GM23338 (cell line): ENCODE results near the gene SELENOK. TPM values are rescaled to one million over a fixed set of nuclear protein-coding genes. Genes with fewer than 3 reads are reported as not detected.

Source experiments
- ATAC-seq: fragments of 200-7000 bp; cut with Tn5 transposase; 3 replicates; pipeline ENCODE4 v1.9.1; 2020
- DNase-seq: peaks from one replicate; pipeline ENCODE4 v3.0.0-alpha.2; 2015; ENCODE audit warnings: low spot score
- H2AFZ ChIP-seq: fragments of 200-600 bp; sonication (generic); 2 replicates; pipeline ENCODE4 v1.8.0; 2016; ENCODE audit warnings: antibody characterized with exemption, mild to moderate bottlenecking, moderate library complexity
- H3F3A ChIP-seq: fragments of 200-600 bp; sonication (generic); replicated peaks from 2 replicates; pipeline ENCODE4 v1.8.0; 2017; ENCODE audit warnings: antibody characterized with exemption, mixed run types, low read depth
- H3K27ac ChIP-seq: fragments of 200-600 bp; sonication (generic); 2 replicates; pipeline ENCODE4 v1.6.1; 2016; ENCODE audit warnings: low read depth
- H3K27me3 ChIP-seq: fragments of 200-600 bp; sonication (generic); 2 replicates; pipeline ENCODE4 v1.8.0; 2016; ENCODE audit warnings: mild to moderate bottlenecking, mixed run types, moderate library complexity; ENCODE audit not compliant: insufficient read depth
- H3K36me3 ChIP-seq: fragments of 200-600 bp; sonication (generic); 2 replicates; pipeline ENCODE4 v1.8.0; 2016; ENCODE audit warnings: mild to moderate bottlenecking; ENCODE audit not compliant: insufficient read depth
- H3K4me1 ChIP-seq: fragments of 200-600 bp; sonication (generic); 2 replicates; pipeline ENCODE4 v1.8.0; 2016; ENCODE audit warnings: mild to moderate bottlenecking, moderate library complexity; ENCODE audit not compliant: insufficient read depth
- H3K4me2 ChIP-seq: fragments of 200-600 bp; sonication (generic); 2 replicates; pipeline ENCODE4 v1.7.1; 2017; ENCODE audit warnings: mixed run types
- H3K4me3 ChIP-seq: fragments of 200-600 bp; sonication (generic); 2 replicates; pipeline ENCODE4 v1.6.1; 2016; ENCODE audit warnings: mixed run types
- H3K79me2 ChIP-seq: fragments of 200-600 bp; sonication (generic); replicated peaks from 2 replicates; pipeline ENCODE4 v1.8.0; 2017; ENCODE audit warnings: mild to moderate bottlenecking; ENCODE audit not compliant: insufficient read depth
- H3K9me2 ChIP-seq: fragments of 200-600 bp; sonication (generic); 2 replicates; pipeline ENCODE4 v1.8.0; 2017; ENCODE audit not compliant: insufficient read depth
- H4K20me1 ChIP-seq: fragments of 200-600 bp; sonication (generic); replicated peaks from 2 replicates; pipeline ENCODE4 v1.8.0; 2017; ENCODE audit warnings: mild to moderate bottlenecking; ENCODE audit not compliant: insufficient read depth
- H3K27ac Mint-ChIP-seq: 2 replicates; pipeline ENCODE4 v1.8.0; 2020; ENCODE audit warnings: inconsistent platforms, mild to moderate bottlenecking, moderate library complexity, mixed read lengths
- H3K27me3 Mint-ChIP-seq: 3 replicates; pipeline ENCODE4 v1.8.0; 2022; ENCODE audit warnings: low read depth, mild to moderate bottlenecking, moderate library complexity, mixed read lengths, inconsistent platforms; ENCODE audit not compliant: insufficient read depth, poor library complexity
- H3K36me3 Mint-ChIP-seq: 3 replicates; pipeline ENCODE4 v1.8.0; 2021; ENCODE audit warnings: low read depth, mild to moderate bottlenecking, inconsistent platforms, moderate library complexity, mixed read lengths
- H3K4me1 Mint-ChIP-seq: 3 replicates; pipeline ENCODE4 v1.8.0; 2020; ENCODE audit warnings: mild to moderate bottlenecking, inconsistent platforms, mixed read lengths
- H3K4me3 Mint-ChIP-seq: 3 replicates; pipeline ENCODE4 v1.8.0; 2021; ENCODE audit warnings: moderate library complexity, mild to moderate bottlenecking, inconsistent platforms, mixed read lengths
- H3K9me3 Mint-ChIP-seq: 3 replicates; pipeline ENCODE4 v1.8.0; 2020; ENCODE audit warnings: moderate library complexity, mild to moderate bottlenecking, inconsistent platforms, mixed read lengths
- CREB1 ChIP-seq: fragments of 250-450 bp; sonication (Bioruptor Pico); IDR thresholded peaks from 2 replicates; pipeline ENCODE4 v1.5.0; 2020; ENCODE audit warnings: low read depth, mild to moderate bottlenecking, moderate library complexity
- EZH2 ChIP-seq: fragments of 200-600 bp; sonication (generic); IDR thresholded peaks from one replicate; pipeline ENCODE4 v1.8.0; 2017; ENCODE audit warnings: antibody characterized with exemption, mild to moderate bottlenecking, low read depth; ENCODE audit not compliant: unreplicated experiment
- EZH2phosphoT487 ChIP-seq: fragments of 200-600 bp; sonication (generic); IDR thresholded peaks from one replicate; pipeline ENCODE4 v1.8.1; 2018; ENCODE audit warnings: antibody characterized with exemption; ENCODE audit not compliant: unreplicated experiment
- JUNB ChIP-seq: IDR thresholded peaks from one replicate; pipeline ENCODE4 v1.6.1; 2016; ENCODE audit warnings: antibody characterized with exemption; ENCODE audit not compliant: unreplicated experiment
- NANOG ChIP-seq: IDR thresholded peaks from 2 replicates; pipeline ENCODE4 v1.6.1; 2016; ENCODE audit warnings: antibody characterized with exemption, borderline replicate concordance
- POLR2AphosphoS5 ChIP-seq: IDR thresholded peaks from 2 replicates; pipeline ENCODE4 v1.6.1; 2016; ENCODE audit warnings: antibody characterized with exemption, low read depth
- STAT1 ChIP-seq: IDR thresholded peaks from one replicate; pipeline ENCODE4 v1.6.1; 2016; ENCODE audit warnings: antibody characterized with exemption; ENCODE audit not compliant: unreplicated experiment
- ZNF114 ChIP-seq: fragments of 250-450 bp; sonication (Bioruptor Pico); IDR thresholded peaks from 2 replicates; pipeline ENCODE4 v1.5.0; 2020; ENCODE audit warnings: mild to moderate bottlenecking, moderate library complexity
- polyA plus RNA-seq: library from polyadenylated mRNA; unstranded; fragments of >200 nt; fragmentation: Nextera tagmentation; extraction: Ambion mirVana; gene quantifications from 2 replicates; pipeline ENCODE4 v1.2.1, GENCODE V29; 2016
- total RNA-seq: library from RNA; depleted of rRNA; stranded (reverse); fragments of >200 nt; shearing (Covaris generic); gene quantifications from 2 replicates; pipeline ENCODE4 v1.2.3, GENCODE V29; 2014
- TF ChIP-seq, protein P1 (sequence below): IDR thresholded peaks from 2 replicates; pipeline ENCODE4 v1.6.1; 2016; ENCODE audit warnings: antibody characterized with exemption
- TF ChIP-seq, protein P2 (sequence below): IDR thresholded peaks from one replicate; pipeline ENCODE4 v1.6.1; 2018; ENCODE audit warnings: antibody characterized with exemption; ENCODE audit not compliant: unreplicated experiment
- TF ChIP-seq, protein P3 (sequence below), 2 experiments: fragments of 200-600 bp in 1 of 2; sonication (generic) in 1 of 2; conservative IDR thresholded peaks; 2 replicates each; pipeline versions ENCODE4 v1.5.1 to v1.6.1; 2016 to 2017; ENCODE audit warnings: antibody characterized with exemption in 2 of 2, low read depth in 2 of 2, mild to moderate bottlenecking in 2 of 2, moderate library complexity in 1 of 2
- TF ChIP-seq, protein P4 (sequence below): fragments of 250-450 bp; sonication (Bioruptor Pico); IDR thresholded peaks from 2 replicates; pipeline ENCODE4 v1.5.0; 2020; ENCODE audit warnings: mild to moderate bottlenecking, moderate library complexity

SELENOK gene
- total and polyA plus RNA-seq, 2 experiments from 2014 or later, result 21.4 to 168 TPM

DNA sequence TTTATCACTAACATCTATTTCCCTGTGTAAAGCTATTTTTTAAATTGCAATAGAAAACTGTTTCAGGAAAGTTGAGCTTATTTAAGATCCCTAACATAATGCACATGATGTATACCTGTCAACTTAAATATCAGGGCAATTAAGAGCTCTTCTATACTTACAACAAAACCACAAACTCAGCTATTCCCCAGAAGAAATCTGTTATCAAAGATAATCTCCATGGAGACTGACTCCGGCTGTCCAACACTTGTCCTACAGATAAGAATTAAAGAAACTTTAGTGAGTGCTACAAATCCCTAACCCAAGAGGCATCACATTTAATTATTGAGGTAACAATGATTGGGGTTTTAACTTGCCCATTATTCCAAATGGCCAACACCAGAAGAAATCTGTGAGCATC, 3.4 kb downstream of the SELENOK start (continued):
- no peak for TF ChIP-seq EZH2phosphoT487
- no peak for TF ChIP-seq EZH2
- TF ChIP-seq, protein P1, sequence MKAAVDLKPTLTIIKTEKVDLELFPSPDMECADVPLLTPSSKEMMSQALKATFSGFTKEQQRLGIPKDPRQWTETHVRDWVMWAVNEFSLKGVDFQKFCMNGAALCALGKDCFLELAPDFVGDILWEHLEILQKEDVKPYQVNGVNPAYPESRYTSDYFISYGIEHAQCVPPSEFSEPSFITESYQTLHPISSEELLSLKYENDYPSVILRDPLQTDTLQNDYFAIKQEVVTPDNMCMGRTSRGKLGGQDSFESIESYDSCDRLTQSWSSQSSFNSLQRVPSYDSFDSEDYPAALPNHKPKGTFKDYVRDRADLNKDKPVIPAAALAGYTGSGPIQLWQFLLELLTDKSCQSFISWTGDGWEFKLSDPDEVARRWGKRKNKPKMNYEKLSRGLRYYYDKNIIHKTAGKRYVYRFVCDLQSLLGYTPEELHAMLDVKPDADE, result no peak
- no peak for TF ChIP-seq NANOG

DNA sequence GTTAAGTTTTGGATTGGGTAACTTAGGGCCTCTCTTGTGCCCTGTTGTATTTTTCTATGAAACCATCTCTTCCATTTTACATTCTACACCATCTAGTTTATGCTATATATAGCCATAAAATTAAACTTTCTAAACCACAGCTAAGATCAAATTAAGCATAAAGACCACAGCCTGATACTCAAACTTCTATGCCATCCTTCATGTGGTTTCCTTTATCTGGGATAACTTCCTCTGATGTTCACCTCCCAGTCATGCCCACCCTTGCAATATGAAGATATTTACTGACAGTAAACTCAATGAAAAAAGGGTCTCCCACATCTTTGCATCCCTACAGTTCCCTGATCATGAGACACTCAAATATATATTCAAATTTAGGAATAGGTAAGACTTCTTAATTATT, 4.2 kb downstream of the SELENOK start:
- Mint-ChIP-seq H3K27me3 (peaks cover 1% of the 10 kb centered on the region), H3K27ac (no peak overlapping the region)
- no peak for TF ChIP-seq POLR2AphosphoS5
- no peak for TF ChIP-seq CREB1 (CRISPR knock-in tag)
- TF ChIP-seq STAT1, result no peak
- TF ChIP-seq EZH2, result no peak
- TF ChIP-seq, protein P2, sequence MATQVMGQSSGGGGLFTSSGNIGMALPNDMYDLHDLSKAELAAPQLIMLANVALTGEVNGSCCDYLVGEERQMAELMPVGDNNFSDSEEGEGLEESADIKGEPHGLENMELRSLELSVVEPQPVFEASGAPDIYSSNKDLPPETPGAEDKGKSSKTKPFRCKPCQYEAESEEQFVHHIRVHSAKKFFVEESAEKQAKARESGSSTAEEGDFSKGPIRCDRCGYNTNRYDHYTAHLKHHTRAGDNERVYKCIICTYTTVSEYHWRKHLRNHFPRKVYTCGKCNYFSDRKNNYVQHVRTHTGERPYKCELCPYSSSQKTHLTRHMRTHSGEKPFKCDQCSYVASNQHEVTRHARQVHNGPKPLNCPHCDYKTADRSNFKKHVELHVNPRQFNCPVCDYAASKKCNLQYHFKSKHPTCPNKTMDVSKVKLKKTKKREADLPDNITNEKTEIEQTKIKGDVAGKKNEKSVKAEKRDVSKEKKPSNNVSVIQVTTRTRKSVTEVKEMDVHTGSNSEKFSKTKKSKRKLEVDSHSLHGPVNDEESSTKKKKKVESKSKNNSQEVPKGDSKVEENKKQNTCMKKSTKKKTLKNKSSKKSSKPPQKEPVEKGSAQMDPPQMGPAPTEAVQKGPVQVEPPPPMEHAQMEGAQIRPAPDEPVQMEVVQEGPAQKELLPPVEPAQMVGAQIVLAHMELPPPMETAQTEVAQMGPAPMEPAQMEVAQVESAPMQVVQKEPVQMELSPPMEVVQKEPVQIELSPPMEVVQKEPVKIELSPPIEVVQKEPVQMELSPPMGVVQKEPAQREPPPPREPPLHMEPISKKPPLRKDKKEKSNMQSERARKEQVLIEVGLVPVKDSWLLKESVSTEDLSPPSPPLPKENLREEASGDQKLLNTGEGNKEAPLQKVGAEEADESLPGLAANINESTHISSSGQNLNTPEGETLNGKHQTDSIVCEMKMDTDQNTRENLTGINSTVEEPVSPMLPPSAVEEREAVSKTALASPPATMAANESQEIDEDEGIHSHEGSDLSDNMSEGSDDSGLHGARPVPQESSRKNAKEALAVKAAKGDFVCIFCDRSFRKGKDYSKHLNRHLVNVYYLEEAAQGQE, result no peak
- no peak for TF ChIP-seq ZNF114 (CRISPR knock-in tag)
- TF ChIP-seq, protein P3, sequence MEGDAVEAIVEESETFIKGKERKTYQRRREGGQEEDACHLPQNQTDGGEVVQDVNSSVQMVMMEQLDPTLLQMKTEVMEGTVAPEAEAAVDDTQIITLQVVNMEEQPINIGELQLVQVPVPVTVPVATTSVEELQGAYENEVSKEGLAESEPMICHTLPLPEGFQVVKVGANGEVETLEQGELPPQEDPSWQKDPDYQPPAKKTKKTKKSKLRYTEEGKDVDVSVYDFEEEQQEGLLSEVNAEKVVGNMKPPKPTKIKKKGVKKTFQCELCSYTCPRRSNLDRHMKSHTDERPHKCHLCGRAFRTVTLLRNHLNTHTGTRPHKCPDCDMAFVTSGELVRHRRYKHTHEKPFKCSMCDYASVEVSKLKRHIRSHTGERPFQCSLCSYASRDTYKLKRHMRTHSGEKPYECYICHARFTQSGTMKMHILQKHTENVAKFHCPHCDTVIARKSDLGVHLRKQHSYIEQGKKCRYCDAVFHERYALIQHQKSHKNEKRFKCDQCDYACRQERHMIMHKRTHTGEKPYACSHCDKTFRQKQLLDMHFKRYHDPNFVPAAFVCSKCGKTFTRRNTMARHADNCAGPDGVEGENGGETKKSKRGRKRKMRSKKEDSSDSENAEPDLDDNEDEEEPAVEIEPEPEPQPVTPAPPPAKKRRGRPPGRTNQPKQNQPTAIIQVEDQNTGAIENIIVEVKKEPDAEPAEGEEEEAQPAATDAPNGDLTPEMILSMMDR (conservative IDR thresholded peaks at IDR 0.05; ENCODE audit: low read depth in 2 of 2), result no peak
- TF ChIP-seq, protein P4, sequence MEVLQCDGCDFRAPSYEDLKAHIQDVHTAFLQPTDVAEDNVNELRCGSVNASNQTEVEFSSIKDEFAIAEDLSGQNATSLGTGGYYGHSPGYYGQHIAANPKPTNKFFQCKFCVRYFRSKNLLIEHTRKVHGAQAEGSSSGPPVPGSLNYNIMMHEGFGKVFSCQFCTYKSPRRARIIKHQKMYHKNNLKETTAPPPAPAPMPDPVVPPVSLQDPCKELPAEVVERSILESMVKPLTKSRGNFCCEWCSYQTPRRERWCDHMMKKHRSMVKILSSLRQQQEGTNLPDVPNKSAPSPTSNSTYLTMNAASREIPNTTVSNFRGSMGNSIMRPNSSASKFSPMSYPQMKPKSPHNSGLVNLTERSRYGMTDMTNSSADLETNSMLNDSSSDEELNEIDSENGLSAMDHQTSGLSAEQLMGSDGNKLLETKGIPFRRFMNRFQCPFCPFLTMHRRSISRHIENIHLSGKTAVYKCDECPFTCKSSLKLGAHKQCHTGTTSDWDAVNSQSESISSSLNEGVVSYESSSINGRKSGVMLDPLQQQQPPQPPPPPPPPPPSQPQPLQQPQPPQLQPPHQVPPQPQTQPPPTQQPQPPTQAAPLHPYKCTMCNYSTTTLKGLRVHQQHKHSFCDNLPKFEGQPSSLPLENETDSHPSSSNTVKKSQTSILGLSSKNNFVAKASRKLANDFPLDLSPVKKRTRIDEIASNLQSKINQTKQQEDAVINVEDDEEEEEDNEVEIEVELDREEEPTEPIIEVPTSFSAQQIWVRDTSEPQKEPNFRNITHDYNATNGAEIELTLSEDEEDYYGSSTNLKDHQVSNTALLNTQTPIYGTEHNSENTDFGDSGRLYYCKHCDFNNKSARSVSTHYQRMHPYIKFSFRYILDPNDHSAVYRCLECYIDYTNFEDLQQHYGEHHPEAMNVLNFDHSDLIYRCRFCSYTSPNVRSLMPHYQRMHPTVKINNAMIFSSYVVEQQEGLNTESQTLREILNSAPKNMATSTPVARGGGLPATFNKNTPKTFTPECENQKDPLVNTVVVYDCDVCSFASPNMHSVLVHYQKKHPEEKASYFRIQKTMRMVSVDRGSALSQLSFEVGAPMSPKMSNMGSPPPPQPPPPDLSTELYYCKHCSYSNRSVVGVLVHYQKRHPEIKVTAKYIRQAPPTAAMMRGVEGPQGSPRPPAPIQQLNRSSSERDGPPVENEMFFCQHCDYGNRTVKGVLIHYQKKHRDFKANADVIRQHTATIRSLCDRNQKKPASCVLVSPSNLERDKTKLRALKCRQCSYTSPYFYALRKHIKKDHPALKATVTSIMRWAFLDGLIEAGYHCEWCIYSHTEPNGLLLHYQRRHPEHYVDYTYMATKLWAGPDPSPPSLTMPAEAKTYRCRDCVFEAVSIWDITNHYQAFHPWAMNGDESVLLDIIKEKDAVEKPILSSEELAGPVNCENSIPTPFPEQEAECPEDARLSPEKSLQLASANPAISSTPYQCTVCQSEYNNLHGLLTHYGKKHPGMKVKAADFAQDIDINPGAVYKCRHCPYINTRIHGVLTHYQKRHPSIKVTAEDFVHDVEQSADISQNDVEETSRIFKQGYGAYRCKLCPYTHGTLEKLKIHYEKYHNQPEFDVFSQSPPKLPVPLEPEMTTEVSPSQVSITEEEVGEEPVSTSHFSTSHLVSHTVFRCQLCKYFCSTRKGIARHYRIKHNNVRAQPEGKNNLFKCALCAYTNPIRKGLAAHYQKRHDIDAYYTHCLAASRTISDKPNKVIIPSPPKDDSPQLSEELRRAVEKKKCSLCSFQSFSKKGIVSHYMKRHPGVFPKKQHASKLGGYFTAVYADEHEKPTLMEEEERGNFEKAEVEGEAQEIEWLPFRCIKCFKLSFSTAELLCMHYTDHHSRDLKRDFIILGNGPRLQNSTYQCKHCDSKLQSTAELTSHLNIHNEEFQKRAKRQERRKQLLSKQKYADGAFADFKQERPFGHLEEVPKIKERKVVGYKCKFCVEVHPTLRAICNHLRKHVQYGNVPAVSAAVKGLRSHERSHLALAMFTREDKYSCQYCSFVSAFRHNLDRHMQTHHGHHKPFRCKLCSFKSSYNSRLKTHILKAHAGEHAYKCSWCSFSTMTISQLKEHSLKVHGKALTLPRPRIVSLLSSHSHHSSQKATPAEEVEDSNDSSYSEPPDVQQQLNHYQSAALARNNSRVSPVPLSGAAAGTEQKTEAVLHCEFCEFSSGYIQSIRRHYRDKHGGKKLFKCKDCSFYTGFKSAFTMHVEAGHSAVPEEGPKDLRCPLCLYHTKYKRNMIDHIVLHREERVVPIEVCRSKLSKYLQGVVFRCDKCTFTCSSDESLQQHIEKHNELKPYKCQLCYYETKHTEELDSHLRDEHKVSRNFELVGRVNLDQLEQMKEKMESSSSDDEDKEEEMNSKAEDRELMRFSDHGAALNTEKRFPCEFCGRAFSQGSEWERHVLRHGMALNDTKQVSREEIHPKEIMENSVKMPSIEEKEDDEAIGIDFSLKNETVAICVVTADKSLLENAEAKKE (CRISPR knock-in tag), result no peak
- no peak for TF ChIP-seq NANOG
- no peak for TF ChIP-seq JUNB

More for the DNA sequence above, 4.2 kb downstream of the SELENOK start:
- Histone ChIP-seq H3K27ac (no peak overlapping the region), H4K20me1 (peaks cover 23% of the 10 kb centered on the region), H3K9me2 (no peaks in the 10 kb centered on the region), H3K4me3 (no peak overlapping the region), H3F3A (peaks cover 3% of the 10 kb centered on the region; the same call in 1 of the 2 replicates), H2AFZ (no peak overlapping the region), H3K27me3 (no peaks in the 10 kb centered on the region), H3K79me2 (peaks cover 45% of the 10 kb centered on the region), H3K4me1 (peaks cover 8% of the 10 kb centered on the region; the same call in 1 of the 2 replicates), H3K36me3 (peaks cover 27% of the 10 kb centered on the region), H3K4me2 (no peak overlapping the region)
- no peak for DNase-seq
- Mint-ChIP-seq H3K9me3 (no peaks in the 10 kb centered on the region), H3K4me1 (peaks cover 18% of the 10 kb centered on the region), H3K36me3 (peaks cover 14% of the 10 kb centered on the region), H3K4me3 (no peak overlapping the region)
- no peak for ATAC-seq
